GM10266 (cell line): ENCODE measurements around the gene CASP12.

Source experiments
- DNase-seq: peaks from one replicate; pipeline ENCODE4 v3.0.0; 2012; ENCODE audit errors: extremely low spot score
- TF ChIP-seq, protein P1 (sequence below): IDR thresholded peaks from 2 replicates; pipeline ENCODE4 v1.5.1; 2012; ENCODE audit warnings: mild to moderate bottlenecking, low read depth; ENCODE audit not compliant: control insufficient read depth, insufficient read depth; ENCODE audit errors: missing control alignments

The CASP12 gene

DNA sequence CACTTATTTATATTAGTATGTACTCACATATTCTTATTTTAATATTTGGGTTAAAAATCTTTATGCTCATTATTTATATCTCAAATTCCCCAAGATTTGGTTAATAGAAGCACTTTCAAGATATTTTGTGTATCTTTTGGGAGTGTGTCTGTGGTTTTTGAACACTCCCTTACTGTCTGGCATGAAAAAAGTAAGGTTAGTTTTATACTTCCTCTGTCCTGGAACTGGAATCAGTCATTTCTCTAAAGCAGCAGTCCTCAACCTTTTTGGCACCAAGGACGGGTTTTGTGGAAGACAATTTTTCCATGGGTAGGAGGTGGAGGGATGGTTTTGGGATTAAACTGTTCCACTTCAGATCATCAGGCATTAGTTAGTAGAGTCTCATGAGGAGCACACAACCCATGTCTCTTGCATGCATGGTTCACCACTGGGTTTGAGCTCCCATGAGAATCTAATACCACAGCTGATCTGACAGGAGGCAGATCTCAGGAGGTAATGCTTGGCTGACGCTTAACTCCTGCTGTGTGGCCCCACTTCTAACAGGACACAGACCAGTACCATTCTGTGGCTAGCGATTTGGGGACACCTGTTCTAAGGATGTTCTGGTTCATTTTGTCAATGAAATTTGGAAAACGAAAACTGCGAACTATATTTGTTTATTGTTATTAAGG lies 60.2 kb downstream of the CASP12 start:
- TF ChIP-seq, protein P1, sequence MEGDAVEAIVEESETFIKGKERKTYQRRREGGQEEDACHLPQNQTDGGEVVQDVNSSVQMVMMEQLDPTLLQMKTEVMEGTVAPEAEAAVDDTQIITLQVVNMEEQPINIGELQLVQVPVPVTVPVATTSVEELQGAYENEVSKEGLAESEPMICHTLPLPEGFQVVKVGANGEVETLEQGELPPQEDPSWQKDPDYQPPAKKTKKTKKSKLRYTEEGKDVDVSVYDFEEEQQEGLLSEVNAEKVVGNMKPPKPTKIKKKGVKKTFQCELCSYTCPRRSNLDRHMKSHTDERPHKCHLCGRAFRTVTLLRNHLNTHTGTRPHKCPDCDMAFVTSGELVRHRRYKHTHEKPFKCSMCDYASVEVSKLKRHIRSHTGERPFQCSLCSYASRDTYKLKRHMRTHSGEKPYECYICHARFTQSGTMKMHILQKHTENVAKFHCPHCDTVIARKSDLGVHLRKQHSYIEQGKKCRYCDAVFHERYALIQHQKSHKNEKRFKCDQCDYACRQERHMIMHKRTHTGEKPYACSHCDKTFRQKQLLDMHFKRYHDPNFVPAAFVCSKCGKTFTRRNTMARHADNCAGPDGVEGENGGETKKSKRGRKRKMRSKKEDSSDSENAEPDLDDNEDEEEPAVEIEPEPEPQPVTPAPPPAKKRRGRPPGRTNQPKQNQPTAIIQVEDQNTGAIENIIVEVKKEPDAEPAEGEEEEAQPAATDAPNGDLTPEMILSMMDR = no peak
- DNase-seq = no peak

DNA sequence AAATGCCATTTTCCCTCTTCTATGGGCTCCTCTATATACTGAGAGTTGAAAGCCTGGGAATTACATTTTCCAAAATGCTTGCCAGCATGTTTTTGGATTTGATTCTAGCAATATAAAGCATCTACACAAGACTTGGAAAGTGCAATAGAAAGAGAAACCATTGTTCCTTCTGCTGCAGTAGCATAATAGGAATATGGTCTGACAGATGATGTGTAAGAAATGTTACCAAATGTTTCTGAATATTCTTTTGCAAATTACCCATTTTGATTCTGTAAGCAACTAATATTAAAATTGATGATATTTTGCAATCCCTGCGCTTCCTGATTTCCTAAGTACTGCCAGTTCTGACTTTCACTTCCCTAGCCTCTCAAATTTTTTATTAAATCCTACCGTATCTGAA lies 61.6 kb downstream of the CASP12 start:
- TF ChIP-seq, protein P1 = no peak
- no peak for DNase-seq
